GM21619 (cell line): Measurements from ENCODE around the gene CAB39L.

Experiments used
- ATAC-seq: cut with Tn5 transposase; IDR thresholded peaks from one replicate; pipeline ENCODE4 v1.9.1; 2021; ENCODE audit not compliant: unreplicated experiment

CAB39L gene

DNA sequence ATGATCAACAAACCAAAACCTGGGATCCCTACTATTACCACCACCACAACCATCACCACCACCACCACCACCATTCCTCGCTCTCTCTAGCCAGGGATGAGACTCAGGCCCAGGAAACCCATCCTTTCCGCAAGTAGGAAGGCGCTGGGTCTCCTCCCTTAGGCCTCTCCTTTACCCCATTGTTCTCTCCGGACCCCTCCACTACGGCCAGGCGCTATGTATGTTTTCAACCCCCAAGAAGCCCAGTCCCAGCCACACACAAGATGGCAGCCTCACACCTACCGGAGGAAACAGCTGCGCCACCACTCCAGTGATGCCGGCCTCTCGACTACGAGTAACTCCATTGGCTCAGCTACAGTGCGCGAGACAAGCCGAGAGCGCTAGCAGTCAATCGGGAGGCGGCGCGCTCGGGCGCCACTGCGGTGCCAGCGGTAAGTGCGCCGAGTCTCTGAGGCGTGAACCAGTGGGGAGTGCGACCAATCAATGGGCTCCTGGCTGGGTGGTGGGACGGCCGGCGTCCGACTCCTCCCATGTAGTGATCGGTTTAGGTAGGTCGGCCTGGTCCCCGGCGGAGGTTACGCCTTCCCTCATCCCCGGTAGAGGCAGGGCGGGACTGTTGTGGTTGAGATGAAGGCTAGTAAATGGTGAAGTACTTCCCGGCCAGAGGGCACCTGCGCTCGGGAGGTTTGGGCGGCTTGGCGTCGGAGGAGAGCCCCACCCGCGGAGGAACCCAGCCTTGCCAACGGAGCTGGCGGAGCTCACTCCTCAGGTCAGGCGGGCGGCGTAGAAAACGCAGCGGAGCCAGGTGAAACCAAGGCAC, at the start of gene CAB39L, which contains the start of gene SETDB2:
TSS of gene CAB39L (minus strand) at position 361 of the 820 bp plus-strand sequence. CDS start 61,154 bp downstream, outside the sequence.
TSS of gene SETDB2 (plus strand) at position 571 of the 820 bp plus-strand sequence. CDS start 7,620 bp downstream, outside the sequence.
- peak; percentile 93 for ATAC-seq

DNA sequence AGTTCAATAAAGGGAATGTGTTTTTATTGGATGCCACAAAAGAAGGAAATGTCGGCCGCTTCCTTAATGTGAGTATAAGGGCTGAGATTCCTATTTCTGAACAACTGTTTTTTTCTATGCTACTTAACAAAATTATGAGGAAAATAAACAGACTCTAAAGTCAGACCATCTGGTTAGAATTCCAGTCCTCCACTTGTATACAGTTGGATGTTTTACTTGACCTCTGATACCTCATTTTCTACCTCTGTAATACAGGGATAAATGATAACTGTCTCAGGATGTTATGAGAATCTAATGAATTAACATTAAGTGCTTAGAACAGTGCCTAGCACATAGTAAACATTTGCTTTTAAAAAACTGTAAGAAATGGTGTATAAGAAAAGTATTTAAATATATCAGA, 44.7 kb upstream of the CAB39L start:
- ATAC-seq, result no peak

DNA sequence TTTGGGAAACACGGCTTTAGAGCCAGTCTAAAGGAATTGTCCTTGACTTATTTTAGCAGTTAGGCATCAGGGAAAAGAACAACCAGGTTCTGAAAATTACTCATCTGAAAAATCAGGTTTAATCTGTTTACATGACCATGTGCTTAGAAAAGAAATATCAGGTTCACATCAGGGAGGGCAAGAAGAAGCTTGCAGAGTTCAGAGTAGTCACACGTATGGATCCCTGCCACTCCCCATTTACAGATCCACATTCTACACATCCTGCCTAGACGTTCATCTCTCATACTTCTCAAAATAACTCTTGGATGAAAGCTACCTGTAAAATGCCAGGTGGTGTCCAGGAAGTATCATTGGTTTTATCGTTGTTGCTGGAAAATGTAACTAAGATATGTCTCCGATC, 37.9 kb upstream of the CAB39L start:
- no peak for ATAC-seq

DNA sequence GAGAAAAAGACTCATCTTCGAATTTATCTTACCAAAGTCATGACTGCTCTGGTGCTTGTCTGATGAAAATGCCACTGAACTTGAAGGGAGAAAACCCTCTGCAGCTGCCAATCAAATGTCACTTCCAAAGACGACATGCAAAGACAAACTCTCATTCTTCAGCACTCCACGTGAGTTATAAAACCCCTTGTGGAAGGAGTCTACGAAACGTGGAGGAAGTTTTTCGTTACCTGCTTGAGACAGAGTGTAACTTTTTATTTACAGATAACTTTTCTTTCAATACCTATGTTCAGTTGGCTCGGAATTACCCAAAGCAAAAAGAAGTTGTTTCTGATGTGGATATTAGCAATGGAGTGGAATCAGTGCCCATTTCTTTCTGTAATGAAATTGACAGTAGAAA, 32.7 kb upstream of the CAB39L start:
- no peak for ATAC-seq

DNA sequence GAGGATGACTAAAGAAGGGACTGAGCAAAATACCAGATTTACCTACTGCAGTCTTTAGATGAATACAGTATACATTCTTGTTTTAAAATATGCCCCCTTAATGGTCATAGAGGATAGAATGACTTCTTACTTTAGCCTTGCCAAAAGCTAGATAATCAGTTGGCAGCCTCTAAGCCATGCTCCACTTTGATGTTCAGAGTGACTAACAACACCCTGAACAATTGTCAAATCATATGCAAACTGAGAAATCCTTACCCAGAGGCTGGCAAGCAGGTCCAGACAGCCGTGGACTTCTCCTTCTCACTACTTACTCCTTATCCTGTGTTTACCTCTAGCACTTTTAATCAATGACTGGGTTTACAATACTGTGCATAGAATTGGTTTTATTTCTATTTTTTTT, 28.3 kb upstream of the CAB39L start:
- ATAC-seq, result no peak

DNA sequence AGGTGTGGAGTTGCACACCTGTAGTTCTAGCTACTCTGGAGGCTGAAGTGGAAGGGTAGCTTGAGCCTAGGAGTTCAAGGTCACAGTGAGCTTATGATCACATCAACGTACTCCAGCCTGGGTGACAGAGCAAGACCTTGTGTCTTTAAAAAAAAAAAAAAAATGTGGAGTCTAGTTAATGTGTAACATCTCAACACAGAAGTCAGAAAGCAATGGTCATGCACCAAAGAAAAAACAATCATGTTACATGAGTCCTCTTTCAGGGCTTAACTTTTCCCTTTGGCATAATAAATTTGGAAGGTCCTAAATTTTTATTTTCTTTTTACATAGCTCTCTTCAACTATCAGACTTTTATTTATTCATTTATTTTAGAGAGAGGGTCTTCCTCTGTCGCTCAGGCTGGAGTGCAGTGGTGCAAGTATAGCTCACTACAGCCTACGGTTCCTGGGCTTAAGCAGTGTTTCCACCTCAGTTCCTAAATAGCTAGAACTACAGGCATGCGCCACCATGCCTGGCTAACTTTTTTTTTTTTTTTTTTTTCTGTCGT, 22.5 kb upstream of the CAB39L start:
- no peak for ATAC-seq

DNA sequence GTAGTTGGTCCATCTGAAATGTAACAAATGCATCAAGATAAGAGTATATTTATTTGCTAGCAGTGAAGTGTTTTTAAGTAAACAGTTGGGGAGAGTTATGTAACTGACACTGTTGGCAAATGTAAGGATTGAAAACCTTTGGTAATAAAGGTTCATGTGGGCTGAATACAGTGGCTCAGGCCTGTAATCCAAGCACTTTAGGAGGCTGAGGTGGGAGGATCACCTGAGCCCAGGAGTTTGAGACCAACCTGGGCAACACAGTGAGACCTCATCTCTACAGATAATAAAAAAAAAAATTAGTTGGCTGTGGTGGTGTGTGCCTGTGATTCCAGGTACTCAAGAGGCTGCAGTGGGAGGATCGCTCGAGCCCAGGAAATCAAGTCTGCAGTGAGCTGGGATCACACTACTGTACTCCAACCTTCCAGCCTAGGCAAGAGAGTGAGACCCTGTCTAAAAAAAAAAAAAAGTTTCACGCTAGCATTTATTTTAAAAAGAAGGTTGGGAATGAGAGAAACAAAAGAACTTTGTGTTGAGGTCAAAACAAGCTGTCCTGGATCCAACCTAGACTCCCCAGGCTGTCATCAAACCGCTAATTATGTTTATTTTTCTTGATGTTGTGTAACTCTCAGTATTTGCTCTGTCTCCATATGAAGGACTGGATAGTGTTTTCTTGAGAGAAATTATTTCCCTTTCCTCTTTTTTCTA, 20.9 kb upstream of the CAB39L start:
- ATAC-seq, result no peak

DNA sequence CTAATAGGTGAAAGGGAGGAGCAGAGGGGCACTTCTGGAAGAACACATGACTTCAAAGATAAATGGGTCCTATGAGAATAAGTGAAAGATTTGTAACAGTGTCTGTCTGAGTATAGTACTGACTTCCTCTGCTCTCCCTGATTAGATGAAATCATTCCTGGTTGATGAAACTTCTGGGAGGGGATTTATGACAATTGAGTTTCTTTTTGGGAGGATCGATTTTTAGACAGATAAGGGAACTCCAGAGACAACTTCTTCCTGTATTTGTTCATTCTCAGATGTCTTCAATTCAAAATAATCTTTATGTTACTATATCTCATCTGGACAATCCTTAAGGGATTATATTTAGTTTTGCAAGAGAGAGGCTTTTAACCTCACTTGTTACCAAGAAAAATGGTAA, 20.2 kb upstream of the CAB39L start:
- no peak for ATAC-seq

DNA sequence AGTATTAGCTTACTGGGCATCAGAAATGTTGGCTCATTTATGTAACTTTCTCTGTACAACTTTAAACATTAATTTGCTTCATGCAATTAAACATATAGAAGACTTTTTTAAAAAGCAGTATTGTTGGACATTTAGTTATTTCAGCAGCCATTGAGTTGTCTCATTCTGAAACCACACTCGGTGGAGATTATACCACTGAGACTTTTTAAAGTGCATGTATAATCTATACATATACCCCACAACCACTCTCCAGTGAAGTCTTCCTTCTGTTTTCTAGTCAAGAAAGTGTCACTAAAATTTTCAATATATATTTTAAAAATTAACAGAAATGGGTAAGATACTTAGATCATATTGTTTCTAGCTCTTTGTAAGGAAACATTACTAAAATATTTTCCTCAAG, 15.7 kb upstream of the CAB39L start:
- peak; percentile 42 for ATAC-seq

DNA sequence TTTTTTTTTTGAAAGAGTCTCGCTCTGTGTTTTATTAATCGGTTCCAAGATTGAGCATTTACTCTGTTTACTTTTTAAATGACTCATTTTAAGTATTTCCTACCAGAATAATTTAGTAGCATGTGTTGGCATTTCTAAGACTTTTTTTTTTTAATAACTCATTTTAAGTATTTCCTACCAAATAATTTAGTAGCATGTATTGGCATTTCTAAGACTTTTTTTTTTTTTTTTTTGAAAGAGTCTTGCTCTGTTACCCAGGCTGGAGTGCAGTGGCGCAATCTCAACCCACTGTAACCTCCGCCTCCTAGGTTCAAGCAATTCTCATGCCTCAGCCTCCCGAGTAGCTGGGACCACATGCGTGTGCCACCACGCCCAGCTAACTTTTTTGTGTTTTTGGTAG, 13.4 kb upstream of the CAB39L start:
- no peak for ATAC-seq

DNA sequence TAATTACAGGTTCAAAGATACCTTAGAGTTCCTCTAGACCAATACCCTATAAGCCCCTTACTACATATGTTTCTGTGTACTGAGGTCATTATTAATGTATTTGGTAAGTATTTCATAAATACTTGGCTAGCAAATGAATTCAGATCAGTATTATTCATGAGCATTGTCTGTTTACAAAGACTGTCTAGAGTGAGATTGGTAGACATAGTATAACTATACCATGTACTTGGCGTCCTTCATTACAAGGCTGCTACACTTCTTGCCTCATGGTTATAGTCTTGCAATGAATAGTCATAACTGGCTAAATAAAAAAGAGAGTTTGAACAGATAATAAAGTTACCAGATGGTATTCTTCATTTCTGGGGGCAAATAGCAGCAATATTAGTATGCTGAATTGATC, 12.3 kb upstream of the CAB39L start:
- no peak for ATAC-seq

DNA sequence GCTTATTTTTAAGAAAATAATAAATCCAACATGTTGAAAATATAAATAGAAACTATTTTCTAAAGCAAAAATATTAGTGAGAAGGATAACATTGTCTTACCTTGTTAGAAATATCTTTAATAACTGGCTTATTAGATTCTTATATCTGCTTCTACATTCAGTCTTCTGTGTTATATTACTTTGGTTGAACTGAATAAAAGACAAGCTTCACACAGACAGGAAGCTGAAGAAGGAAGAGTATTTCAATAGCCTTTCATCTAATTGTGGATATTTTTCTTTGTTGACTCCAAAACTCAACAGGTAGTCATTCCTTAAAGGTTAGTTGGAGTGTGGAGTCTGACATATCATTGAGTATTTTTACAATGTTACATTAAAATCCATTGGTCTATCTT, 11.1 kb upstream of the CAB39L start:
- peak; percentile 15 for ATAC-seq

DNA sequence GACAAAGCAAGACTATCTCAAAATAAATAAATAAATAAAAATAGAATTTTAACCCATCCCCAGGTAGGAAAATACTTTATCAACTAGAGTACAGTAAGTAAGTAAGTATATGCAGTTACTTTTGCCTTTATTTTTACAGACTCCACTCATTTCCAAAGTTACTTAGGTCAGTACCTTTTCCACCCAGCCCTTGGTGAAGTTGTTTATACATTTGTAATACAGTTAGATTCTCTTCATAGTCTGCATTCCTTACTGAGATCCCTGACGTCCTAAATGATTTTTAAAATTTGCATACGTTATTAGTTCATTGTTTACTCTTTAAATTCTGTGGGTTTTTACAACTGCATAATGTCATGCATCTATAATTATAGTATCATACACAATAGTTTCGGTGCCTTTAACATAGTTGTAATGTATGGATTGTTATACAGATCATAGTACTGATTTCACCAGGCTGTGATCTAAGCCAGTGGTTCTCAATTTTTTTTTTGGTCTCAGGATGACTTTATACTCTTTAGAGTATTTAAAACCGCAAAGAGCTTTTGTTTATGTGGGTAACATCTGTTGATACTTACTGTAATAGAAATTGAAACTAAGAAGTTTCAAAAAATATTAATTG, 10.6 kb upstream of the CAB39L start:
- peak; percentile 91 for ATAC-seq

DNA sequence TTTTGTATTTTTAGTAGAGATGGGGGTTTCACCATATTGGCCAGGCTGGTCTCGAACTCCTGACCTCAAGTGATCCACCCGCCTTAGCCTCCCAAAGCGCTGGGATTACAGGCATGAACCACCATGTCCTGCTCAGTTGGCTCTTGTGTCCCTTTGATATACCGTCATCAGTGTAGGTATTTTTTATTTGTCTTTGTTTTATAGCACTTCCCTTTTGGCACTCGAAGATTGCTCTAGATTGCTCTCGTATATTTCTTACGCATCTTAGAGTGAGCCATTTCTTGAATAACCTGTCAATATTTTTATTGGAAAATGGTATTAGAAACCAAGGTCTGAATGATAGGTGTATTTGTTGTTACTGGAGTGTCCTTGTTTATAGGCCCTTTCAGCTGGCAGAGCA, 9.6 kb upstream of the CAB39L start:
- ATAC-seq, result no peak

DNA sequence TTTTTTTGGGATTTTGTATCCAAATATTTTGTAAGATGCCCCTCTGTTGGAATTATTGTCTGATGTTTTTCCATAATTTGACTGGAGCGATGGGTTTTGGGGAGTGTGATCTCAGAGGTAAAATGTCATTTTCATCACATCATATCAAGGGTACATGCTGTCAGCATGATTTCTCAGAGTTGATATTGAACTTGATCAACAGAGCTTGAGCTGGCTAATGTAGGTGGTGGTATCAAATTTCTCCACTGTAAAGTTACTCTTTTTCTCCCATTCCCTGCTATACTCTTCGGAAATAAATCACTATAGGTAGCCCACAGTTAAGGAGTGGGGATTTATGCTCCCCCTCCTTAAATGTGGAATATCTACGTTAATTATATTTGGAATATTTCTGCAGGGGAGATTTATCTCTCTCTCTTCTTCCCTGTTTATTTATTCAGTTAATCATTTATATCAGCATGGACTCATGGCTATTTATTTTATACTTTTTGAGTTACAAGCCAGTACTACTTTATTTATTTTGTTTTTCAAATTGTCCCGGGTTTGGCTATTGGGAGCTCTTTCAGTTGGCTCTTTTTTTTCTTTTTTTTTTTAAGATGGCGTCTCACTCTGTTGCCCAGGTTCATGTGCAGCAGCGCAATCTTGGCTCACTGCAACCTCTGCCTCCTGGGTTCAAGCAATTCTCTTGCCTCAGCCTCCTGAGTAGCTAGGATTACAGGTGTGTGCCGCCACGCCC, 9.0 kb upstream of the CAB39L start:
- no peak for ATAC-seq

DNA sequence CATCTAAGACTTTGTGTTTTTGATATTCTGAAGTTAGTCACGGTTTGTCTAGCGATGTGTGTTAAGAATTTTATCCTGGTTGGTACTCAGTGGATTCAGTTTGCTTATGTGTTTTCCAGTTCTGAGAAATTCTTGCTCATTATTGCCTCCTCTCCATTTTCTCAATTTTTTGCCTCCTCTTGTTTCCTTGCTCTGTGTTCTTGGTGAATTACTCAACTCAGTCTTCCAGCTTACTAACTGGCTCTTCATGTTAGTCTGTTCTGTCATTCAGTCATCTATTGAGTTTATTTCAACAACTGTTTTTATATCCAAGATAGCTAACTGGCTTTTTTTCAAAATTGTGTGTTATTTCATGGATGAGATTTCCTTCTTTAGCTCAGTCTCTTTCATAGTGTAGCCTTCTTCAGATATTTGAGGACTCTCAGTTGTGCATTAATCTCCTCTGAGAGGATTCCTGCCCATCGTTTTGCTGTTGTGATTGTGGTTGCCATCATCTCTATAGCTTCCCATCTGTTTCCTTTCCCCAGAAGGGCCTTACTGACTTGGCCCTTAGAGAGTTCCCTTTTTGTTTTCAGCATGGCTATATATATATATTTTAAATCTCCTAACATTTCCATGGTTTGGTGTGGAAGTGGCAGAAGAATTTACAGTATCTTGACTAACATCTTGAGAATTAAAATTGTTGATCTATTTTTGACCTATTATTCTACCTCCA, 6.4 kb upstream of the CAB39L start:
- ATAC-seq, result no peak

DNA sequence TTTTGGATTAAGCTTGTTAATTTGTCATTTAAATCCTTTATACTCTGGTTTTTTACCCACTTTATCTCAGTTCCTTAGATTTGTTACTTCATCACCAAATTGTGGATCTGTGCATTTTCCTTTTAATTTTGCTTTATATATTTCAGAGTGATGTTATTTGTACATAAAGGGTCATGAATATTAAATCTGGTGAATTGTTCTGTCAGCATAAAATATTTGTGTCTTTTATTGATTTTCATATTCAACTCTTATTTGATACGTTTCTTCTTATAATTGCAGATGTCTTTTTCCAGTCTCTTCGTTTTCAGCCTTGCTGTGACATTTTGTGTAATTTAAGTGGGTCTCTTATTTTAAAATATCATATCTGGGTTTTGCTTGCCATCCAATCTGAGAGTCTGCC, 4.9 kb upstream of the CAB39L start:
- no peak for ATAC-seq

DNA sequence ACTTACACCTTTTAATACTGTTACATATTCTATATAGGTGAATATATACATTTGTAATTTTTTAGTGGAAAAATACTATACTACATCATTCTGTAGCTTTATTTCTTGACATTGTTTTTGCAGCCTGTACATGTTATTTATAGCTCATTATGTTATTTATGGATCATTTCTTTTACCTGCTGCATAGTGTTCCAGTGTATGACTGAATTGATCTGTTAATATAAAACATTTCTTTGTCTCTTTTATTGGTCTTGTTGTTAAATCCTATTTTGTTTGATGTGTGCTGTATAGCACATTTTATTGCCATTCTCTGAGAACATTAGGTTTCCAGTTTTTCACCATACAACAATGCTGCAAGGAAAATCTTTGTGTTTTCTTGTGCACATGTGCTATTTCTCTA, 2.6 kb upstream of the CAB39L start:
- no peak for ATAC-seq

DNA sequence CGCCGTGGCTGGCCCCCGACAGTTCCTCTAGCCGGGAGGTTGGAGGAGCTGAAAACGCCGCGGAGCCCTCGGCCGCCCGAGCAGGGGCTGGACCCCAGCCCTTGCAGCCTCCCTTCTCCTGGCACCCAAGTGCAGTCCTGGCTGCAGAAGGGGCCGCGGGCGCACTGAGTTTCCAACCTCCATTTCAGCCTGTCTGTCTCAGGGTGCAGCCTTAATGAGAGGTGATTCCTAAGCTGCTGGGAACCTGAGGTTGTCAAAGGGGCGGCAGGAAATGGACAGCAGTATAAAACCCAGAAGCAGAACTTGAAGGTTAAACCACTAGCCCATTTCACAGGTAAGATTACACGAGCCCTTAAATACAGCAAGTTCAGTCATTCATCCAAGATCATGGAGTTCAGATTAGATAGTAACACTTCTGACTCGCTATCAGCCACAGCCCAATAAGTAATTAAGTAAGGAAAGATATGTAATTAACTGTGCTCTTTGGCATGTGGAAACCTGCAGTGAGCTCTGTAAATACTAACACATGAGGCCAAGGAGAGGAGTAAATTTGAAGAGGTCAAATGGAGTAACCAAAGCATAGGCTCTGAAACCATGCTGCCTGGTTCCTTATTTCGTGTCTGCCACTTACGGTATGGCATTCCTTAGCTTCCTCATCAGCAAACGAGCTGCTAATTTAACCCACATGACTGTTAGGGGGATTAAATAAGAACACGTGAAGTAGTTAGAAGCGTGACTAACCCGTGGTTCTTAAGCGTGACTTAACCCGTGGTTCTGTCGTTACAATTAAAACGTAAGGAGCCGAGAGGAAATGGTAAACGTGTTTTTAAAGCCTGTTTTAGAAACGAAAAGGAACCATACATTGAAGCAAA, 896 bp upstream of the CAB39L start:
- ATAC-seq, result peak; percentile 9
